K562 (cell line): ENCODE data around the gene EEF1A2.

Experiments
- JUND ChIP-seq, 2 experiments: IDR thresholded peaks; 2 replicates in 1 of 2; 3 replicates in 1 of 2; pipeline ENCODE4 v1.6.1; 2011; ENCODE audit warnings: borderline replicate concordance in 2 of 2, low read depth in 2 of 2, low read length in 2 of 2, improper control_type of control experiment in 1 of 2, missing biosample characterization in 1 of 2, missing genetic modification characterization in 1 of 2, missing genetic modification reagents in 1 of 2
- TF ChIP-seq, protein P1 (sequence below): sonication (generic); formaldehyde crosslinking; IDR thresholded peaks from 2 replicates; pipeline ENCODE4 v1.8.1; 2023; ENCODE audit warnings: missing genetic modification reagents, mild to moderate bottlenecking, borderline replicate concordance
- TF ChIP-seq, protein P2 (sequence below), 2 experiments: fragments of 200-800 bp in 1 of 2; sonication (Bioruptor generic) in 1 of 2; sonication (generic) in 1 of 2; formaldehyde crosslinking in 1 of 2; IDR thresholded peaks in 1 of 2; conservative IDR thresholded peaks in 1 of 2; 2 replicates each; pipeline versions ENCODE4 v1.5.0 to v1.6.1; 2016 to 2020; ENCODE audit warnings: missing compliant biosample characterization in 1 of 2, missing genetic modification characterization in 1 of 2, missing genetic modification reagents in 1 of 2

DNA sequence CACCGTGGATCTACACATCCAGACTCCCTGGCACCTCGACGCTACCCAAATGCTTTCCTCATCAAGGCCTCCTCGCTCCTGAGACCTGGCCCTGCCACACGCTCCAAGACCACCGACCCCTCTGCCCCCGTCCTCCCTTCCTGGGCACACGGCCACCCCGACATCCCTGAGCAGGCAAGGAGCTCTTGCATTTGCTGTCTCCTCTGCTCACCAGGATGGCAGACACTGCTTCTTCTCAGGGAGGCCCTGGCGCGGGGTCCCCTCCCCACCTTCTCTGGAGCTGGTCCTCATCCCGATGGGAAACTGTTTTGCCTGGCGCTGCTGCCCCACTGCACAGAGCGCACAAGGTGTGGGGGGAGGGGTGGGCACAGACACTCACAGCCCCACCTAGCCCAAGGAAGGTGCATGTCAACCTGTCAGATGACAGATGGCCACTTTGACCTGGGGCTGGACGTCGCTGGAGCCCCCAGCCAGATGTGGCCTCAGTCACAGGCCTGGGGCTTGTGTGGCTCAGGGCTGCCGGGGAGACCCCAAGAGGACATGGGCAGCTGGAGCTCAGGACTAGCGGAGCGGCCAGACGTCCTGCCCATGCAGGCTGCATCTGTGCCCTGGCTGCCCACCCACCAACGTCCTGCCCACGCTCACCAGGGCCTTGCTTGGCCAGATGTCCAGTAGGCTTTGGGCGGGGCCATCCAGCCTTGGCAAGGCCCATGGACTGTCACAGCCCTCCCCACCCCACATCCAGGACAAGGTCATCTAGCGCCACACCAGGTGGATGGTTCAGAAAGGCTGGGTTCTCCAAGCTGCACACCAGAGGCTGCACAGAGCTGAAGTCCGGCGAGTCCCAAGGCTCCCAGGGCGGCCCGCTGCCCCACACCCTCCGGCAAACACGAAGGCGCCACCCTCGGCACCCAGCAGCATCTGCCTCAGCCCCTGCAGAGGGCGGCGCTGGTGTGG, 20.3 kb downstream of the EEF1A2 start:
- TF ChIP-seq JUND (IDR thresholded peaks at IDR 0.05; ENCODE audit: borderline replicate concordance, low read depth, low read length) (no peak), JUND (tag; IDR thresholded peaks at IDR 0.05; ENCODE audit: borderline replicate concordance, low read depth, low read length) (no peak)
- TF ChIP-seq, protein P1, sequence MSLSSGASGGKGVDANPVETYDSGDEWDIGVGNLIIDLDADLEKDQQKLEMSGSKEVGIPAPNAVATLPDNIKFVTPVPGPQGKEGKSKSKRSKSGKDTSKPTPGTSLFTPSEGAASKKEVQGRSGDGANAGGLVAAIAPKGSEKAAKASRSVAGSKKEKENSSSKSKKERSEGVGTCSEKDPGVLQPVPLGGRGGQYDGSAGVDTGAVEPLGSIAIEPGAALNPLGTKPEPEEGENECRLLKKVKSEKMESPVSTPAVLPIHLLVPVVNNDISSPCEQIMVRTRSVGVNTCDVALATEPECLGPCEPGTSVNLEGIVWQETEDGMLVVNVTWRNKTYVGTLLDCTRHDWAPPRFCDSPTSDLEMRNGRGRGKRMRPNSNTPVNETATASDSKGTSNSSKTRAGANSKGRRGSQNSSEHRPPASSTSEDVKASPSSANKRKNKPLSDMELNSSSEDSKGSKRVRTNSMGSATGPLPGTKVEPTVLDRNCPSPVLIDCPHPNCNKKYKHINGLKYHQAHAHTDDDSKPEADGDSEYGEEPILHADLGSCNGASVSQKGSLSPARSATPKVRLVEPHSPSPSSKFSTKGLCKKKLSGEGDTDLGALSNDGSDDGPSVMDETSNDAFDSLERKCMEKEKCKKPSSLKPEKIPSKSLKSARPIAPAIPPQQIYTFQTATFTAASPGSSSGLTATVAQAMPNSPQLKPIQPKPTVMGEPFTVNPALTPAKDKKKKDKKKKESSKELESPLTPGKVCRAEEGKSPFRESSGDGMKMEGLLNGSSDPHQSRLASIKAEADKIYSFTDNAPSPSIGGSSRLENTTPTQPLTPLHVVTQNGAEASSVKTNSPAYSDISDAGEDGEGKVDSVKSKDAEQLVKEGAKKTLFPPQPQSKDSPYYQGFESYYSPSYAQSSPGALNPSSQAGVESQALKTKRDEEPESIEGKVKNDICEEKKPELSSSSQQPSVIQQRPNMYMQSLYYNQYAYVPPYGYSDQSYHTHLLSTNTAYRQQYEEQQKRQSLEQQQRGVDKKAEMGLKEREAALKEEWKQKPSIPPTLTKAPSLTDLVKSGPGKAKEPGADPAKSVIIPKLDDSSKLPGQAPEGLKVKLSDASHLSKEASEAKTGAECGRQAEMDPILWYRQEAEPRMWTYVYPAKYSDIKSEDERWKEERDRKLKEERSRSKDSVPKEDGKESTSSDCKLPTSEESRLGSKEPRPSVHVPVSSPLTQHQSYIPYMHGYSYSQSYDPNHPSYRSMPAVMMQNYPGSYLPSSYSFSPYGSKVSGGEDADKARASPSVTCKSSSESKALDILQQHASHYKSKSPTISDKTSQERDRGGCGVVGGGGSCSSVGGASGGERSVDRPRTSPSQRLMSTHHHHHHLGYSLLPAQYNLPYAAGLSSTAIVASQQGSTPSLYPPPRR: no peak
- TF ChIP-seq, protein P2, sequence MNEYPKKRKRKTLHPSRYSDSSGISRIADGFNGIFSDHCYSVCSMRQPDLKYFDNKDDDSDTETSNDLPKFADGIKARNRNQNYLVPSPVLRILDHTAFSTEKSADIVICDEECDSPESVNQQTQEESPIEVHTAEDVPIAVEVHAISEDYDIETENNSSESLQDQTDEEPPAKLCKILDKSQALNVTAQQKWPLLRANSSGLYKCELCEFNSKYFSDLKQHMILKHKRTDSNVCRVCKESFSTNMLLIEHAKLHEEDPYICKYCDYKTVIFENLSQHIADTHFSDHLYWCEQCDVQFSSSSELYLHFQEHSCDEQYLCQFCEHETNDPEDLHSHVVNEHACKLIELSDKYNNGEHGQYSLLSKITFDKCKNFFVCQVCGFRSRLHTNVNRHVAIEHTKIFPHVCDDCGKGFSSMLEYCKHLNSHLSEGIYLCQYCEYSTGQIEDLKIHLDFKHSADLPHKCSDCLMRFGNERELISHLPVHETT (CRISPR knock-in tag; conservative IDR thresholded peaks at IDR 0.05 in 1 of 2, IDR thresholded peaks at IDR 0.05 in 1 of 2): no peak
